HepG2 (cell line): ENCODE data around the gene LAIR1. TPM values are rescaled to one million over a fixed set of nuclear protein-coding genes. Genes with fewer than 3 reads are reported as not detected.

ENCODE experiments used
- ATAC-seq: fragments of 200-7000 bp; cut with Tn5 transposase; 3 replicates; pipeline ENCODE4 v1.9.1; 2020; ENCODE audit warnings: mild to moderate bottlenecking, moderate library complexity
- BruUV-seq: library from RNA; stranded (reverse); fragments of 400-500 nt; replicated peaks from 2 replicates; lab custom pipeline; 2021; lab: Mats Ljungman, UMichigan
- CTCF ChIA-PET: fragments of 300-600 bp; formaldehyde crosslinking; extraction: SDS; loops from one replicate; lab custom pipeline; 2021; ENCODE audit warnings: low total read pairs, inconsistent platforms, low intra/inter-chr PET ratio; lab: Yijun Ruan, JAX
- POLR2A ChIA-PET: fragments of 350-600 bp; sonication (Branson Sonifier 250); formaldehyde crosslinking; loops from one replicate; lab custom pipeline; 2020; ENCODE audit warnings: antibody characterized with exemption, inconsistent platforms; lab: Yijun Ruan, JAX
- DNase-seq: peaks from one replicate; pipeline ENCODE4 v3.0.0-alpha.2; 2015; ENCODE audit warnings: low spot score
- FAIRE-seq: peaks from 3 replicates; lab custom pipeline; 2011; peaks lifted over from hg19 to GRCh38; lab: Jason Lieb, UNC
- H2AFZ ChIP-seq: one replicate; pipeline ENCODE4 v1.6.1; 2011; ENCODE audit warnings: low read length, inconsistent platforms
- H3K27ac ChIP-seq: fragments of 300-600 bp; 3 replicates; pipeline ENCODE4 v1.8.0; 2011; ENCODE audit warnings: mixed run types, mild to moderate bottlenecking, mixed read lengths, low read length, inconsistent platforms; ENCODE audit not compliant: insufficient read depth; ENCODE audit errors: extremely low read length
- H3K27me3 ChIP-seq, 2 experiments: fragments of 200-600 bp in 1 of 2; 2 replicates in 1 of 2; 3 replicates in 1 of 2; pipeline versions ENCODE4 v1.6.0 to v1.8.0; 2011; ENCODE audit warnings: low read length in 2 of 2, mild to moderate bottlenecking in 2 of 2, moderate library complexity in 2 of 2, inconsistent platforms in 1 of 2; ENCODE audit not compliant: insufficient read depth in 2 of 2, control insufficient read depth in 1 of 2
- H3K36me3 ChIP-seq, 2 experiments: fragments of 200-600 bp in 1 of 2; replicated peaks in 1 of 2; 2 replicates in 1 of 2; 3 replicates in 1 of 2; pipeline versions ENCODE4 v1.5.1 to v1.8.0; 2011; ENCODE audit warnings: low read length in 2 of 2, inconsistent platforms in 1 of 2; ENCODE audit not compliant: insufficient read depth in 2 of 2, control insufficient read depth in 1 of 2
- H3K4me1 ChIP-seq: 2 replicates; pipeline ENCODE4 v1.5.1; 2012; ENCODE audit warnings: low read length, inconsistent platforms; ENCODE audit not compliant: insufficient read depth
- H3K4me2 ChIP-seq: 2 replicates; pipeline ENCODE4 v1.6.0; 2011; ENCODE audit warnings: low read depth, low read length, inconsistent platforms
- H3K4me3 ChIP-seq, 3 experiments: fragments of 200-600 bp in 1 of 3; sonication (generic), shearing (Covaris generic) in 1 of 3; replicated peaks in 1 of 3; 2 replicates each; pipeline ENCODE4 v1.5.1; 2011 to 2016; ENCODE audit warnings: low read length in 3 of 3, inconsistent platforms in 2 of 3, low read depth in 2 of 3, mild to moderate bottlenecking in 2 of 3, control low read depth in 1 of 3, mixed read lengths in 1 of 3; ENCODE audit not compliant: insufficient read depth in 1 of 3
- H3K79me2 ChIP-seq: one replicate; pipeline ENCODE4 v1.6.1; 2011; ENCODE audit warnings: low read length, inconsistent platforms; ENCODE audit not compliant: insufficient read depth
- H3K9ac ChIP-seq: 2 replicates; pipeline ENCODE4 v1.6.0; 2011; ENCODE audit warnings: mild to moderate bottlenecking, low read depth, low read length, inconsistent platforms; ENCODE audit not compliant: insufficient read depth
- H3K9me3 ChIP-seq: 2 replicates; pipeline ENCODE4 v1.5.1; 2012; ENCODE audit warnings: mild to moderate bottlenecking, low read length
- H4K20me1 ChIP-seq: 2 replicates; pipeline ENCODE4 v1.6.0; 2011; ENCODE audit warnings: inconsistent platforms, mild to moderate bottlenecking, low read length, moderate library complexity; ENCODE audit not compliant: insufficient read depth
- ARID2 ChIP-seq: sonication (generic); formaldehyde crosslinking; IDR thresholded peaks from 2 replicates; pipeline ENCODE4 v1.8.1; 2022; ENCODE audit warnings: mild to moderate bottlenecking, missing genetic modification reagents, borderline replicate concordance
- ARID5B ChIP-seq: IDR thresholded peaks from 2 replicates; pipeline ENCODE4 v1.4.0; 2020; ENCODE audit warnings: mild to moderate bottlenecking, missing genetic modification reagents
- KDM5B ChIP-seq: sonication (generic); formaldehyde crosslinking; IDR thresholded peaks from 2 replicates; pipeline ENCODE4 v1.4.0; 2020; ENCODE audit warnings: missing genetic modification reagents, mild to moderate bottlenecking, borderline replicate concordance
- KLF13 ChIP-seq: sonication (generic); formaldehyde crosslinking; IDR thresholded peaks from 2 replicates; pipeline ENCODE4 v1.4.0; 2020; ENCODE audit warnings: mild to moderate bottlenecking, missing genetic modification reagents
- MAF1 ChIP-seq: sonication (generic); formaldehyde crosslinking; IDR thresholded peaks from 2 replicates; pipeline ENCODE4 v1.5.0; 2020; ENCODE audit warnings: missing genetic modification reagents, borderline replicate concordance
- MAX ChIP-seq: IDR thresholded peaks from 2 replicates; pipeline ENCODE4 v1.6.1; 2012; ENCODE audit warnings: inconsistent platforms
- MIXL1 ChIP-seq: IDR thresholded peaks from 2 replicates; pipeline ENCODE4 v1.6.1; 2016
- TARDBP ChIP-seq: sonication (generic); formaldehyde crosslinking; IDR thresholded peaks from 2 replicates; pipeline ENCODE4 v1.8.0; 2022; ENCODE audit warnings: mild to moderate bottlenecking, missing genetic modification reagents
- TSC22D2 ChIP-seq: sonication (generic); formaldehyde crosslinking; IDR thresholded peaks from 2 replicates; pipeline ENCODE4 v1.5.1; 2020; ENCODE audit warnings: missing genetic modification reagents, mild to moderate bottlenecking, borderline replicate concordance
- ZNF180 ChIP-seq: sonication (generic); formaldehyde crosslinking; IDR thresholded peaks from 2 replicates; pipeline ENCODE4 v1.4.0; 2020; ENCODE audit warnings: low read depth, missing genetic modification reagents, borderline replicate concordance
- ZNF234 ChIP-seq: sonication (generic); formaldehyde crosslinking; conservative IDR thresholded peaks from 2 replicates; pipeline ENCODE4 v1.5.1; 2020; ENCODE audit warnings: mild to moderate bottlenecking, missing genetic modification reagents
- ZNF674 ChIP-seq: sonication (generic); formaldehyde crosslinking; IDR thresholded peaks from 2 replicates; pipeline ENCODE4 v1.5.0; 2020; ENCODE audit warnings: low read depth, mild to moderate bottlenecking, missing genetic modification reagents
- ZNF790 ChIP-seq: sonication (generic); formaldehyde crosslinking; IDR thresholded peaks from 2 replicates; pipeline ENCODE4 v1.8.0; 2022; ENCODE audit warnings: missing genetic modification reagents, mild to moderate bottlenecking, borderline replicate concordance
- ZZZ3 ChIP-seq: sonication (generic); formaldehyde crosslinking; IDR thresholded peaks from 2 replicates; pipeline ENCODE4 v1.4.0; 2020; ENCODE audit warnings: missing genetic modification reagents, mild to moderate bottlenecking, borderline replicate concordance
- in situ Hi-C: cut with HindIII; loops from 2 replicates; pipeline ENCODE4 v1.10.0; 2017; ENCODE audit warnings: low pct_unique_long_range_greater_than_20kb; ENCODE audit not compliant: extremely low pct_ligation_motif_present
- intact Hi-C: fragments of 100-400 bp; cut with micrococcal nuclease; formaldehyde crosslinking; loops from one replicate; pipeline ENCODE4 v1.10.0; 2022; ENCODE audit not compliant: unreplicated experiment
- polyA plus RNA-seq, 8 experiments: library from polyadenylated mRNA; depleted of rRNA in 3 of 8; stranded (reverse) in 7 of 8; unstranded in 1 of 8; fragments of >200 nt; fragmentation: Illumina TruSeq in 4 of 8; extraction: Trizol in 4 of 8; gene quantifications; 2 replicates each; pipeline versions ENCODE4 v1.2.1 to v1.2.3, GENCODE V29; 2011 to 2016; ENCODE audit warnings: low read depth in 4 of 8, missing spikeins in 1 of 8, mixed read lengths in 1 of 8; ENCODE audit not compliant: insufficient read depth in 1 of 8
- total RNA-seq, 5 experiments: library from RNA; depleted of rRNA; stranded (reverse); fragments of >200 nt; fragmentation: Illumina TruSeq; extraction: Trizol; gene quantifications; 2 replicates each; pipeline ENCODE4 v1.2.3, GENCODE V29; 2016; ENCODE audit warnings: low read depth in 1 of 5

LAIR1 gene
- total and polyA plus RNA-seq, 2 of the 13 experiments (the other 11 are each of a cell fraction or from before 2014, with no cell fraction given): 0.75 to 1.2 TPM

GRCh38 chr19:54405628-54406027 lies 40.9 kb upstream of the LAIR1 start:
- Histone ChIP-seq H4K20me1 (no peaks in the 10 kb centered on the region), H3K4me3 (no peak overlapping the region), H3K27me3 (no peaks in the 10 kb centered on the region; a peak in 1 of 5 replicates), H3K4me2 (no peak overlapping the region), H3K79me2 (no peaks in the 10 kb centered on the region), H3K9ac (no peak overlapping the region)
- no TSS peak for BruUV-seq
- intact Hi-C loops: no loop called here
- CTCF ChIA-PET: no interaction called here
- POLR2A ChIA-PET: no interaction called here
- in situ Hi-C loops: no loop called here
- TF ChIP-seq ZNF234 (no peak), TARDBP (CRISPR knock-in tag) (no peak), ZNF674 (CRISPR knock-in tag) (no peak), MAF1 (CRISPR knock-in tag) (no peak), ZNF180 (CRISPR knock-in tag) (no peak), ARID5B (no peak), ZZZ3 (CRISPR knock-in tag) (no peak), MIXL1 (CRISPR knock-in tag) (no peak), KLF13 (CRISPR knock-in tag) (no peak), KDM5B (CRISPR knock-in tag) (no peak), TSC22D2 (CRISPR knock-in tag) (no peak), MAX (no peak), ZNF790 (CRISPR knock-in tag) (no peak), ARID2 (no peak)
- TF ChIP-seq, all 625 proteins: peak for 0
- DNase-seq (no peak), ATAC-seq (no peak), FAIRE-seq (no peak)
- Histone ChIP-seq H2AFZ (no peak overlapping the region), H3K36me3 (no peaks in the 10 kb centered on the region), H3K9me3 (no peaks in the 10 kb centered on the region), H3K4me1 (no peaks in the 10 kb centered on the region), H3K27ac (no peak overlapping the region)
